Mammary epithelial cell (primary cell): Measurements from ENCODE around the gene JMJD1C.

Experiments
- CTCF ChIP-seq, 2 donors: IDR thresholded peaks in 1 of 2; conservative IDR thresholded peaks in 1 of 2; 2 replicates each; pipeline ENCODE4 v1.5.1; 2011 to 2012; ENCODE audit warnings: inconsistent platforms in 2 of 2, low read length in 2 of 2, mild to moderate bottlenecking in 2 of 2, control low read depth in 1 of 2, low read depth in 1 of 2; ENCODE audit not compliant: insufficient read depth in 1 of 2; ENCODE audit errors: extremely low read depth in 1 of 2
- EZH2 ChIP-seq: IDR thresholded peaks from 2 replicates; pipeline ENCODE4 v1.6.1; 2012; ENCODE audit warnings: low read length, inconsistent platforms, borderline replicate concordance

DNA sequence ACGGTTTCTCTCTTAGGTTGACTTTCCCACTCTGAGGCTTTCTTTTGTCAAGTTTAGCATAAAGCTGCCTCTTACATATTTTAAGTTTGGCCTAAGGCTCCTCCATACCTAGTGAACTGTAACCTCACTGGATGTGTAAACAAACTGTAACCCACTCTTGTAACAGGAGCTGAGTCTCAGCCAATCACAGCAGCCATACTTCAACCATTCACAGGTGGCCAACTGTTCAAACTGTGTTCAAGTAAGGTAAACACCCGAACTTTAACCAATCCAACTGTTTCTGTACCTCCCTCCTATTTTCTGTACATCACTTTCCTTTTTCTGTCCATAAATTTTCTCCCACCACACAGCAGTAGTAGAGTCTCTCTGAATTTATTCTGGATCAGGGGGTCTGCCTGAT, 340.3 kb downstream of the JMJD1C start:
- TF ChIP-seq EZH2: no peak
- no peak for TF ChIP-seq CTCF (conservative IDR thresholded peaks at IDR 0.05 in 1 of 2, IDR thresholded peaks at IDR 0.05 in 1 of 2; ENCODE audit: extremely low read depth in 1 of 2, insufficient read depth in 1 of 2, low read depth in 1 of 2, low read length in 2 of 2)
